ENCODE measurements around the gene RABGAP1L. TPM values are rescaled to one million over a fixed set of nuclear protein-coding genes. Genes with fewer than 3 reads are reported as not detected.
"Not testable (repeated sequence)": the region's sequence is repeated elsewhere in the genome, so short reads cannot be mapped to it uniquely, and the experiment has no call there.

RABGAP1L gene
- total RNA-seq, 4 donors from 2014 or later = 70.5 to 100 (median 92.6) TPM

- Histone ChIP-seq H3K4me1 (no peaks in the 10 kb centered on the region), H3K4me3 (replicated peaks in 1 of 3) (no peak overlapping the region), H3K27me3 (no peaks in the 10 kb centered on the region), H3K36me3 (no peaks in the 10 kb centered on the region), H3K9me3 (no peaks in the 10 kb centered on the region), H3K27ac (no peak overlapping the region)
- no peak for TF ChIP-seq CTCF (IDR thresholded peaks at IDR 0.05)
- TF ChIP-seq POLR2A (IDR thresholded peaks at IDR 0.05) = no peak
- intact Hi-C loops (cut with DNase I) = no loop called here
- 86 to 95% methylated on average over 1 of the region's 1 CpG for WGBS, 2 donors
- no peak for DNase-seq
Observed at GRCh38 chr1:174829990-174830389, 670.7 kb downstream of the RABGAP1L start.

GRCh38 chr1:174836543-174836942, 677.2 kb downstream of the RABGAP1L start:
- Histone ChIP-seq H3K27me3 (no peaks in the 10 kb centered on the region), H3K36me3 (no peaks in the 10 kb centered on the region), H3K27ac (no peak overlapping the region), H3K9me3 (no peaks in the 10 kb centered on the region), H3K4me1 (no peaks in the 10 kb centered on the region), H3K4me3 (replicated peaks in 1 of 3) (no peak overlapping the region)
- WGBS, 2 donors = 94 to 98% methylated on average over 4 of the region's 4 CpGs
- TF ChIP-seq POLR2A (IDR thresholded peaks at IDR 0.05) (no peak), CTCF (IDR thresholded peaks at IDR 0.05) (no peak)
- no peak for DNase-seq
- intact Hi-C loops (cut with DNase I) = no loop called here

- H3K36me3 ChIP-seq = no peaks in the 10 kb centered on the region
- intact Hi-C loops (cut with DNase I) = no loop called here
- no peak for TF ChIP-seq CTCF (IDR thresholded peaks at IDR 0.05)
- TF ChIP-seq POLR2A (IDR thresholded peaks at IDR 0.05) = no peak
Observed at GRCh38 chr1:174837386-174837785, 678.1 kb downstream of the RABGAP1L start.

GRCh38 chr1:174839211-174839610, 679.9 kb downstream of the RABGAP1L start:
- DNase-seq = no peak
- Histone ChIP-seq H3K27ac (no peak overlapping the region), H3K4me3 (replicated peaks in 1 of 3) (no peak overlapping the region), H3K4me1 (no peaks in the 10 kb centered on the region), H3K36me3 (no peaks in the 10 kb centered on the region), H3K9me3 (no peaks in the 10 kb centered on the region), H3K27me3 (no peaks in the 10 kb centered on the region)
- no peak for TF ChIP-seq POLR2A (IDR thresholded peaks at IDR 0.05)
- no peak for TF ChIP-seq CTCF (IDR thresholded peaks at IDR 0.05)
- WGBS, 2 donors = 96 to 98% methylated on average over 1 of the region's 1 CpG
- intact Hi-C loops (cut with DNase I) = no loop called here

More at GRCh38 chr1:174837386-174837785, 678.1 kb downstream of the RABGAP1L start:
- Histone ChIP-seq H3K4me3 (replicated peaks in 1 of 3) (no peak overlapping the region), H3K27ac (no peak overlapping the region), H3K27me3 (no peaks in the 10 kb centered on the region), H3K4me1 (no peaks in the 10 kb centered on the region), H3K9me3 (no peaks in the 10 kb centered on the region)
- no peak for DNase-seq

GRCh38 chr1:174841747-174842146, 682.4 kb downstream of the RABGAP1L start:
- no peak overlapping the region for H3K27ac ChIP-seq
- no peaks in the 10 kb centered on the region for H3K36me3 ChIP-seq
- H3K9me3 ChIP-seq = no peaks in the 10 kb centered on the region
- no peak for DNase-seq
- intact Hi-C loops (cut with DNase I) = no loop called here
- no peaks in the 10 kb centered on the region for H3K4me1 ChIP-seq
- 0 to 37% methylated on average over 1 of the region's 1 CpG for WGBS, 2 donors
- no peak for TF ChIP-seq CTCF (IDR thresholded peaks at IDR 0.05)
- no peak for TF ChIP-seq POLR2A (IDR thresholded peaks at IDR 0.05)
- no peaks in the 10 kb centered on the region for H3K27me3 ChIP-seq
- no peak overlapping the region for H3K4me3 ChIP-seq (replicated peaks in 1 of 3)

- H3K9me3 ChIP-seq; intact Hi-C loops (cut with DNase I); H3K27me3 ChIP-seq; H3K4me3 ChIP-seq (replicated peaks in 1 of 3); H3K27ac ChIP-seq; H3K4me1 ChIP-seq; DNase-seq; H3K36me3 ChIP-seq: not testable (repeated sequence)
- WGBS, 2 donors = 89 to 91% methylated on average over 26 to 35 of the region's 36 CpGs
Observed at GRCh38 chr1:174848593-174849560, 689.6 kb downstream of the RABGAP1L start.

Measured in thyroid gland (tissue), 4 donors.